T-helper 2 cell treated with Interferon-gamma antibody and Interleukin-4, amounts not matched to agents 100 ng/mL and 5 ng/mL, for 36 hours (primary cell): ENCODE measurements around the gene ZNF804B. TPM values are rescaled to one million over a fixed set of nuclear protein-coding genes. Genes with fewer than 3 reads are reported as not detected.
"Not testable (repeated sequence)": the region's sequence is repeated elsewhere in the genome, so short reads cannot be mapped to it uniquely, and the experiment has no call there.

ENCODE experiments used
- intact Hi-C: fragments of 100-400 bp; cut with micrococcal nuclease; formaldehyde crosslinking; loops from one replicate; pipeline ENCODE4 v1.15.1; 2023
- total RNA-seq: library from RNA; stranded (reverse); gene quantifications from 2 replicates; pipeline ENCODE4 v1.2.3, GENCODE V29; 2022

ZNF804B gene
- total RNA-seq, 1 donor from 2014 or later, result not detected

DNA sequence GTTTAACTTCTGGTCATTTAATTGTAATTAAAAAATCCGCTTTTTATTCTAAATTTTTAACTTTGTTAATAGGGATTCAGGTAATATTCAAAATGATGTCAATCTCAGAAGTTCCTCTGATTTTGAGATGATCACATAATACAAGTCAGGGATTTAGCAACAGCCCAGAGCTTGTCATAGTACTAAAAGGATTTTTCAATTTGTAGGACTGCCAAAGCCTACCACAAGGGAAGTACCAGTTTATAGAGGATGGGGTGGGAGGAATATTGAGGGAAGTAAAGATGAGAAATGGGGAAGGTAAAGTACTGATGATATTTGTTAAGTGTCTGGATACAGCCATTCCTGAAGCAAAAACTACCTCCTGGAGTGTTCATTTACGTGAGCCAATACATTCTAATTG lies 314.3 kb downstream of the ZNF804B start:
- intact Hi-C loops, result no loop called here

DNA sequence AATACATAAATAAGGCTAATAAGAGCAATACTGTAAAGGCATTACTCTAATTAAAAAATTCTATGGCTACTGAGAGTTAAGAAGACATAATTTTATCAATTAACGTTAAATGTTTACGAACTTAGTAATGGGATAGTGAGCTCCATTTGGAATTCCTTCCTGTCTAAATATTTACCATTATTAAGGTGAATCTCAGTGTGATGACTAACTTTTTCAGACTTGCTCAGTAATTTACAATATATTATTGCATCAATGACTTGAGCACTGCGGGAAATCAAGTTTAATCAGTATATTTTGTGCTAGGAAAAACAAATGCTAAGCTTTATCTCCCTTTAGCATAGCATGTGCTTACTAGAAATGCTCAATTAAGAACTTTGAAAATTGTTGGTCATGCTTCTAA lies 318.5 kb downstream of the ZNF804B start:
- intact Hi-C loops, result no loop called here

GRCh38 chr7:89085580-89085979 lies 326.1 kb downstream of the ZNF804B start:
- intact Hi-C loops, result no loop called here

DNA sequence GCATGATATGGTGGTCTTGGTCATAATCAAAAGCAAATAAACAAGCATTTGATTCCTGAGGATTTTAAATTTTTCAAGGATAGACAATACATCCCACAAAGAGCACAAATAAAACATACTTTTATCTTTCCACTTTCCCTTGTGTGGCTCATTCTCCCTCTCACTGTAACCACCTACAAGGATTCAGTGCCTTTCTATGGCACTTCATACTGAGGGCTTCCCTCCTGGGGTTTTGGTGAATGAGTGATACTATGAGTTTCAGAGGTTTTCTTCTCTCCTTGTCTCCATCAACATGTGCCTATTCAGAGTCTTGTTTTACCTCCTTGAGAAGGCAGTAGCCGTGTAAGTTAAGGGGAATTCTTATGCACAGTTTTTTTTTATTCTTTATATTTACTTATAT lies 332.1 kb downstream of the ZNF804B start:
- intact Hi-C loops, result no loop called here

DNA sequence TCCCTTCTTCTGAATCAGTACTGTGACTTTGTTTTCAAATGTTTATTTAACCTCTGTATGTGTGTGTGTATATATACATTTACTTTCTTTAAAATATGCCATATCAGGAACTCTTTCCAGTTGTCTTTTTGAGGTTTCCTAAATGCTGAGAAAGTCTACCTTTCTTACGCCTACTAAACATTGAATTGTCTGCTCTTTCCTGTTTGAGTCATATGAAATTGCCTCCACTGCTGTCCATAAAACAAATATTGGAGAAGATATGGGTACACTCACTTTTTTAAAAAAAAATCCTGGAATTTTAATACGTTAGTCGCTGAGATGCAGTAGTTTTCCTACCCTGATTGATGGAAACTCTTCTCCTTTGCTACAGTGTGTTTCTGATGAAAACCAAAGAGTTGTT lies 334.8 kb downstream of the ZNF804B start:
- intact Hi-C loops, result no loop called here

DNA sequence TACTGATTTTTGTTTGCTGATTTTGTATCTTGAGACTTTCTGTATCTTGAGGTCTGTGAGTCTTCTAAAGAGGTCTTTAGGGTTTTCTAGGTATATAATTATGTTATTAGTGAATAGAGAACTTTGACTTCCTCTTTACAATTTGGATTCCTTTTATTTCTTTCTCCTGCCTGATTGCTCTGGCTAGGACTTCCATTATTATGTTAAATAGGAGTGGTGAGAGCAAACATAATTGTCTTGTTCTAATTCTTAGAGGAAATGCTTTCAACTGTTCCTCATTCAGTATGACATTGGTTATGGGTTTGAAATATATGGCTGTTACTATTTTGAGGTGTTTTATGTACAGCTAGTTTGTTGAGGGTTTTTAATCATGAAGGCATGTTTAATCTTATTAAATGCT lies 344.1 kb downstream of the ZNF804B start:
- intact Hi-C loops, result no loop called here

DNA sequence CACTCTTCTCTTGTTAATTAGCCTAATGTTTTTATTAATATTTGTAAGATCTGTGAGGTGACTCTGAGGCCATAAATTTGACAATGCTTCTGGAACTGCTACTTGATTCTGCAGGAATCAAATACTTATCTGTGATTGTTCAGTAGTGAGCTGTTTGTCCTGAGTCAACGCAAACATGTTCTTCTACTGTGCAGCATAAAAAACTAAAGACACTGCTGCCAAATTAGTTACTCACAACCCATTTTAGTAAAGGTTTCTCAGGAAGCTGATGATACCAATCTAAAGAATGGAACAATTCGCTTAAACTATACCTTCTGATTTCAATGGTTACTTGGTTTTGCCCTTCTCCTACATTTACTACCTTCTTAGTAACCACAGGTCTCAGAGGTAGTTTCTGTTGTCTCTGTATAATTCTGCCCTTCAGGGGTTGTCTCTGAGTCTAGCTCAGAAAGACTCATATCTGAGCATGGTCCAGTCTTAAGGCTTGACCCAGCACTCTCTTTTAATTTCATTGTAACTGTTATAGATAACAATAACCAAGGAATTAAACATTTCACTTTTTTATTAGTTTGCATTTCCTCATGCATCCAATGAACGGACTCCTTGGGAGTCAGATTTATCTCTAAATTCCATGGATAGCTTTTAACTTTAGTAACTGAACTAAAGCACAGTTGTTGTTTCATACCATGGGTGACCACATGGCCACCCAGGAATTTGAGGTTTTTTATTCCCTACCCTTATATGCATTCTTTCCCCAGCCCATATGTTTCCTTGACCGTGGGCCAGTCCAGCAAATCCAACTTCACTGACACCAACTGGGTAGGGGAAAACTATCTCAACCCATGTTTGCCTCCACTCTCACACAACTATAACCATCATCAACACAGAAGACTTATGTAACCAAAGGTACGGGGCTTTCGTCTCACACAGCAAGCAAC lies 345.5 kb downstream of the ZNF804B start:
- intact Hi-C loops, result no loop called here

- intact Hi-C loops, result no loop called here
These were observed 364.4 kb downstream of the ZNF804B start for GRCh38 chr7:89123871-89124270.

DNA sequence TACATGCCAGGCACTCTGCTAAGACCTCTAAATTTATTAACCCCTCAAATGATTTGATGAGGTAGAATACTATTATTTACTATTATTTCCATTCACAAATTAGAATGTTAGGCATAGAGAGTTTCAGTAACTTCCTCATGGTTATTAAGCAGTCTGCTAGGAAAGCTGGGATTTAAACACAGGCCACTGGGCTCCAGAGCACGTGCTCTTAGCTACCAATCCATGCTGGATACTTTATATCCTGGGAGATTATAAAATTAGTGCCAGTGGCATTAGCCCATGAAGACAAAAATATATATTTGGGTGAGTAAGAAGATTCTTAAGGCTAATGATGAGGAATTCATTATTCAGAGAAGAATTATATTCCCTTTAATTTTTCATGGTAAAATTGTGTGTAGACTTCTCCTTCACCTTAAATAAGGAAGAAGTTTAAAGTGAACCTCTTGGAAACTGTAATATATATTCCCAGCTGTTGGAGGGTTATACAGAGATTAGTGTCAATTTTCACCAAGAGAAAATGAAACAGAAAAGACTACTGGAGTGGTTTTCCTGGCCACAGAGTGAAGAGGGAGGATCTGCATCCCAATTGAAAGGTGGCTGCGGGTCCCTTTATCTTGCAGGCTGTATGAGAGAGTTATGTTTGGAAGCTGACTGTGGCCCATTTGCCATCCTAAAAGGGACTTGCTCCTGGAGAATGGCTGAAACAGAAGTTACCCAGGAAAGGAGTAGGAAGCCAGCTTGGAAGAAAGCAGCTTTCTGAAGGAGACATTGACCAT lies 370.3 kb downstream of the ZNF804B start:
- intact Hi-C loops, result no loop called here

GRCh38 chr7:89133357-89133756 lies 373.9 kb downstream of the ZNF804B start:
- intact Hi-C loops, result no loop called here

DNA sequence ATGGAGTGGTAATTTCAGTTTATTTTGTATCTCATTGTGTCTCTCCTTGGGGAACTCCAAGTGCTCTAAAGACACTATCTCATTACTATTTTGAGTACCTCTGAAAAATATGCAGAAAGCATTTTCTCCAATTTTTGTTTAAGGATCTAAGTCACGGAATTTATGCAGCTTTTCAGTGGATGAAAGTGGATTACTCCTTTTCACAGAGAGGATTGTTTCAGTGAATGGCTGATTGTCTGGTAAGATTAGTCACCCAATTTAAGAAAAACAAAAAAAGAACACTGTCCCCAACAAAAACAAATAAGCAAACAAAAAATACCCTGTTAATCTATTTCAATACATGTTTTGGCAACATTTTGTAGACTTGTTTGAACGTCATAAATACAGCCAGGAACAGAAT lies 374.3 kb downstream of the ZNF804B start:
- intact Hi-C loops, result no loop called here

GRCh38 chr7:89145801-89146200 lies 386.3 kb downstream of the ZNF804B start:
- intact Hi-C loops, result no loop called here

DNA sequence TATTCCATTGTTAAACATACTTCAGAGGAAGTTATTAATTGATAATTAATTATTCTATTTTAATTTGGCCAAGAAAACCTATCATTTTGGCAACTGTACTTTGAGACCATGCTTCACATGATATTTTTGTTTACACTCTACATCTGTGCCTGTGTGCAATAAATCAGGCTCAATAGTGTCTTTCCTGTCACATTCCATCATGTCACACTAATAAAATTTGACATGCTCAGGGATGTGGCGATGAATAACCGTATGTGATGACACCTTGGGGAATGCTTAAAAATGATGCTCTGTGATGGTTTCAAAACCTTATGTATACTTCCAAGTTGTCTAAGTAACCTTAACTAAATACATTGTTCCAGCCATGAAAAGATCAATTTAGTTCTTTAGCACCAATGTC lies 400.6 kb downstream of the ZNF804B start:
- intact Hi-C loops, result no loop called here

DNA sequence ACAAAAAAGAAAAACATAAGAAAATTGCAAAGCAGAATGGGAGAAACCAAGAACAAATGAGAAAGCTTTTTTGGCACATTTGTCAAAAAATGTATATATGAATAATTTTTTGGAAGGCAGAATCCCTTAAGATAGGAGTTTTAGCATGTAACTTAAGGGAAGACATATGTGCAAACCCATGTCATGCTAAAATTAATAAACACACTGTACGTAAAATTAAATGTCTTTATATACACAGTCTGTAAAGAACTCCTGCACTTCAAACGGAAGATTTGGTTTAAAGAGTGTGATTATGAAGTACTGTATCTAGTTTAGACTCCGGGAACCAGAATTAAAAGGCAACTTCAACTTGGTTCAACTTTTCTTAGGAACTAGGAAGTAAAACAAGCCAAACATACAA lies 405.9 kb downstream of the ZNF804B start:
- intact Hi-C loops, result no loop called here

- intact Hi-C loops, result no loop called here
These were observed 411.1 kb downstream of the ZNF804B start for GRCh38 chr7:89170628-89171027.

DNA sequence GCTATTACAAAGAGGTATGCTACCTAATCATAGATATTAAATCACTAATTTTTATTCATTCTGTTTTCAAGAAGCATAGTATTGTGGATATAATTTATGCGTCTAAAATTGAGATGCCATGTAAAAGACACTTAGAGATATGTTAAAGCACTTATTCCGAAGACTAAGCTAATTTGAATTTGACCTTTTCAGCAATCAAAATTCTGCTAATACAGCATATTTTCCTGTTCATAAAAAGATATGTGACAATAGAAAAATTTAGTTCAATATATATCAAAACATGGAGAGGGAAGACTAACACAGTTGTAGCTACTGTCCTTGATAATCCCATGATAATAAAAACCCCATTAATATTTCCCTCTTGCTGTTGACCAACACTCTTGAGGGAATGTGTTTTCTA lies 422.6 kb downstream of the ZNF804B start:
- intact Hi-C loops, result no loop called here

DNA sequence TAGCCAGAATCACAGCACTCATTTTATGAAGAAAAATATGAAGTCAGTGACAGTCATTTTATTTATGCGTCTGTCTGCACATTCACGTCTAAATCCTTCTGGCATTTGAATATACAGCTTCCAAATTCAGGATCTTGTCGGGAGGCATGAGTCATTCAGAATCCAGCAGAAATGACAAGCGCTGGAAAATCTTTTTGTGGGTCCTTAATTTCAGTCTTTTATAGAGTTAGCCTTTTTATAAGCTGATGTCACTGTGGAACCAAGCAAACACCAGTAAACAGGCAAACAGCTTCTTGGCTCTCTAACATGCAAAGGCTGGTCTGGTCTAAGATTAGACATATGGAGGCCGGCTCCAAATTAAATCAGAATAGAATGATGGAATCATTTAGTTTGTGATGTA lies 424.2 kb downstream of the ZNF804B start:
- intact Hi-C loops, result no loop called here

DNA sequence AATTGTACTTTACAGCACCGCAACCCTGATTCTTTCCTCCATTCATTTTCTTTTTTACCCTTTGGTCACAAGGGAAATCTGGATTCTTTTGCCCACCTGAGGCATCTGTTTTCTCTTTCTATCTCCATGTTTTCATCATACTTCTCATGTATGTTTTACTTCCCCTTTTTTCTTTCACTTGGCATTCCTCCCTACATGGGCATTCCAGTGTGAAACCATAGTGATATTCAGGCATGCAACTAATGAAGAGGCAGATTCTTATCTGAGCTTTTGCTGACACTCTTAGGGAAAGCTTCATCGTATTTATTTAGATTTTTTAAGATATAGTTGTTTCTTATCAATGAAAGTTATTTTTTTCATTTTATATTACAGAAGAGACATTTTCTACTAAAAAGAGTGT lies 441.3 kb downstream of the ZNF804B start:
- intact Hi-C loops, result no loop called here

GRCh38 chr7:89223900-89224395 lies 464.4 kb downstream of the ZNF804B start:
- intact Hi-C loops, result no loop called here

- intact Hi-C loops, result not testable (repeated sequence)
These were observed 469.2 kb downstream of the ZNF804B start for GRCh38 chr7:89228688-89229171.

DNA sequence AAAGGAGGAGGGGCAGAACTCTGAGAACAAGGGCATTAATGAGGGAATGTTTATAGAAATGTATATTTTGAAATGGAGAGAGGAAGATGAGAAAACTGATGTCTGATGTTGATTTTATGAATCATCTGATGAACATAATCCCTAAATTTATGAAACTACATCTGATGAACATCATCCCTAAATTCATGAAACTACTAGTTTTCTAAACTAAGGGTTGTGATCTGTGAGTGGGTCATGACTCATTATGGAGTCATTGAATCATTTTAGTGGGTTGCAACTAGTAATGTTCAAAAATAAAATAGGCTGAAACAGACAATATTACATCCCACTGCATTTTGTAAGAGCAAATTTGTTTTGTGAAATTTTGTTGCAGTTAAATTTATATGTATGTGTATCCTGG lies 478.7 kb downstream of the ZNF804B start:
- intact Hi-C loops, result no loop called here

- intact Hi-C loops, result no loop called here
These were observed 486.7 kb downstream of the ZNF804B start for GRCh38 chr7:89246196-89246595.
